NK-92 (cell line): ENCODE measurements around the gene SLC22A2.
"Not testable (repeated sequence)": the region's sequence is repeated elsewhere in the genome, so short reads cannot be mapped to it uniquely, and the experiment has no call there.

ENCODE experiments used
- DNase-seq: peaks from one replicate; lab custom pipeline; 2025; ENCODE audit not compliant: unreplicated experiment; lab: John Stamatoyannopoulos, UW

The SLC22A2 gene

GRCh38 chr6:160258346-160259142, at the start of gene SLC22A2:
Gene SLC22A2, minus strand, starts transcription at chr6:160258821. Its CDS starts 64 bp downstream, at chr6:160258757.
- no peak for DNase-seq

DNA sequence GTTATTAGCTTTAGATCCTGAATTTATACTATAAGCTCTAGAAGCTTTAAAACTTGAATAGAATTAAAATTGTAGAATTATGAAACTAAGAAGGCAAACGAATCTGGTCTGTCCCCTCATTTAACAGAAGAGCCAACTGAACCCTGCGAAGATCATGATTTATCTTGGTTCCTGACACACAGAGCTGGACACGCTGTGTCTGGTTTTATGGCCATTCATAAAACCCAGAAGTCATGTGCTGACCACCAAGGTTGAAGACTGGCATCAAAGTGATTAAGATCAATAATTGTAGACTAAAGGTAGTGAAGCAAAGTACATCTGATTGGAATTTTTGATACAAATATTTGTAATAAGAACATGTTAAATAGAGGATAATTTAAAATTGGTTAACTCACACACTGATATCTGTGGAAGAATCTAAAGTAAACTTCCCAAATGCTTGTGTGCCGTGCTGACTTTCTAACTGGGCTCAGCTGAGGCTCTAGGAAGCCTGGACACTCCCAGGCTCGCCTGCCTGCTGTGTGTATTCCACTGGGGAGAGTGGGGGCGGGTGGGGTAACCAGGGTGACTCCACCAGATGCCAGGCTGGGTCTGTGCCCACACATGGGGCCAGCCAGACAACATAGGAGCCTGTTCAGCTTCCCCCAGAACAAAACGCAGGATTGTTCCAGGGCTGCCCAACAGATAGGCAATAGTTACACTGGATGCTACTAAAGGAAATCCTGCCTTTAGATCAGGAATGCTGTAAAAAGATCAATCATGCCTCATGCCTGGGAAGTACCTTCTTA, 47.5 kb upstream of the SLC22A2 start:
- DNase-seq = no peak

DNA sequence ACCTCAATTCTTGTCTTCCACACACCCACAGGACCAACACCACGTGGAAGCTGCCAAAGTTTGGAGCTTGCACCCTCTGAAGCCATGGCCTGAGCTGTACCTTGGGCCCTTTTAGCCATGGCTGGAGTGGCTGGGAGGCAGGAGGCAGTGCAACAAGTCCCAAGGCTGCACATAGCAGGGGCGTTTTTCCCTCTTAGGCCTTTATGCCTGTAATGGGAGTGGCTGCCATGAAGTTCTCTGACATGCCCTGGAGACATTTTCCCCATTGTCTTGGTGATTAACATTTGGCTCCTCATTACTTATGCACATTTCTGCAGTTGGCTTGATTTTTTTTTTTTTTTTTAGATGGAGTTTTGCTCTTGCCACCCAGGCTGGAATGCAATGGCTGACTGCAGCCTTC, 45.2 kb upstream of the SLC22A2 start:
- DNase-seq = no peak

DNA sequence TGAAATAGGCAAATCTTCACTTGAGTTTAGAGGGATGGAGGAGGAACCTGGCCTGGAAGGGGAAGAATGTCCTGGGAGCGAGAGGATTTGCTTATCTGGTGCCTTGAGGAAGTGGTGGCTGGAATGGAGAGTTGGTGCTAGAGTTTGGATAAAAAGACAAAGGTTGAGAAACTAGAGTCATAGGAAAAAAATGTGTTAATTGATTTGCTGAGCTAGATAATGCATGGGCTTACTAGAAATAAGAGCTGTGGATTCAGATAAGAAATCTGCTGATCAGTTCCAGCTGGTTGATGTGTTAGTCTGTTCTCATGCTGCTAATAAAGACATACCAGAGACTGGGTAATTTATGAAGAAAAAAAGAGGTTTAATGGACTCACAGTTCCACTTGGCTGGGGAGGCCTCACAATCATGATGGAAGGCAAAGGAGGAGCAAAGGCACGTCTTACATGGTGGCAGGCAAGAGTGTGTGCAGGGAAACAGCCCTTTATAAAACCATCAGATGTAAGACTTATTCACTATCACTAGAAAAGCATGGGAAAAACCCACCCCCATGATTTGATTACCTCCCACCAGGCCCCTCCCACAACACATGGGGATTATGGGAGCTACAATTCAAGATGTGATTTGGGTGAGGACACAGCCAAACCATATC, 43.9 kb upstream of the SLC22A2 start:
- DNase-seq = not testable (repeated sequence)

- DNase-seq = no peak
These were observed 42.7 kb upstream of the SLC22A2 start for GRCh38 chr6:160301339-160301738.

- DNase-seq = no peak
These were observed 41.6 kb upstream of the SLC22A2 start for GRCh38 chr6:160300076-160300695.

GRCh38 chr6:160299559-160299958, 40.9 kb upstream of the SLC22A2 start:
- no peak for DNase-seq

GRCh38 chr6:160298121-160298520, 39.5 kb upstream of the SLC22A2 start:
- DNase-seq = no peak

DNA sequence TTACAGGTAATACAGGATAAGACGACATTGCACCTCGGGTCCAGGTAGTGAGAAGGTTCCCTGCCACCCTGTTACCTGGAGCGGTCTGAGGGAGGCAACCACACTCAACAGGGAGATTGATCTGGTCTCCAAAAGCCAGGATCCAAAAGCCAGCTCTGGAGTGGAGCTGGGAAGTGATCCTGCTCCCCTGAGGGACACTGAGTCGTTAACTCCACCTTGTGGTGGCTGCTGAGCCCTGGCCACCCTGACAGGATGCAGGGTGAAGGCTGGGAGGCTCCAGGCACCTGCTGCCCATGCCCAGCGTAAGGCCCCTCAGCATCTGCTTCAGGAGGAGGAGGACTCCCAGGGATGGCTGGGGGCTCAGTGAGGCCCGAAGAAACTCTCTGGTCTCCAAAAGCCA, 38.7 kb upstream of the SLC22A2 start:
- no peak for DNase-seq

- no peak for DNase-seq
These were observed 35.2 kb upstream of the SLC22A2 start for GRCh38 chr6:160293844-160294243.

DNA sequence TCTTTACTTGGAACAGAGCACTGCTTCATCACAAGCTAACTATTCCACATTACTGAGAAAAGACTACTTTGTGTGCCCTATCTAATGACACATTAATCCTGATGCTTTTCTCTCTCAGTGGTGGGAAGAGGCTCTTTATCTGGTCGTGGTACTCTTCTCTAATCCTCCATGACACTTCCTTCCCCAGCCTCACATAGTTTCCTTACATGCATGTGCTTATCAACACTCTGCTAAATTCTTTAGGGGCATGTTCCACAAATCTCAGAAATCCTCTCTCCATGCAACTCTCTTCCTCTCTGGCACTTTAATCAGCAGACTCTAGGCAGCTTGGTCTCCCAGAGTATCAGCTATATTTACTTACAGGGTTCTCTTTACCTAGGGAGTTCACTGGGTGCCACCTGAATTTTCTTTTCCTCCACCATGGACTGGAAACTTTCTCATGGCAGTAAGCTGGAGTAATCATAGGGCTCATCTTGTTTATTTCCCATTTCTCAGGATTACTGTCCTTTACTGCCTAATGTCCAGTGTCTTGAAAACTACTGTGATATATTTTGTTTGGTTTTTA, 27.0 kb upstream of the SLC22A2 start:
- DNase-seq = no peak

- no peak for DNase-seq
These were observed 26.0 kb upstream of the SLC22A2 start for GRCh38 chr6:160284575-160284974.

- no peak for DNase-seq
These were observed 23.8 kb upstream of the SLC22A2 start for GRCh38 chr6:160282444-160282843.

DNA sequence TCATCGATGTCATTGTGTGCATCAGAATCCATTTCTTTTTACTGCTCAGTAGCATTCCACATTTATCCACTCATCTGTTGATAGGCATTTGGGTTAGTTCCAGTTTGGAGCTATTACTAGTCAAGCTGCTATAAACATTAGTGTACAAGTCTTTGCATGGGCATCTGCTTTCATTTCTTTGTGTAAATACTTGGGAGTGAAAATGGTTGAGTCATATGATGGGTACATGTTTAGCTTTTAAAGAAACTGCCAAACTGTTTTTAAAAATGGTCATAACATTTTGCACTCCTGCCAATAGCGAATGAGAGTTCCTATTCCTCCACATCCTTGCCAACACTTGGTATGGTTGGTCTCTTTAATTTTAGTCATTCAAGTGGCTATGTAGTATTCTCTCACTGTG, 21.2 kb upstream of the SLC22A2 start:
- no peak for DNase-seq

GRCh38 chr6:160278786-160279310, 20.2 kb upstream of the SLC22A2 start:
- no peak for DNase-seq

DNA sequence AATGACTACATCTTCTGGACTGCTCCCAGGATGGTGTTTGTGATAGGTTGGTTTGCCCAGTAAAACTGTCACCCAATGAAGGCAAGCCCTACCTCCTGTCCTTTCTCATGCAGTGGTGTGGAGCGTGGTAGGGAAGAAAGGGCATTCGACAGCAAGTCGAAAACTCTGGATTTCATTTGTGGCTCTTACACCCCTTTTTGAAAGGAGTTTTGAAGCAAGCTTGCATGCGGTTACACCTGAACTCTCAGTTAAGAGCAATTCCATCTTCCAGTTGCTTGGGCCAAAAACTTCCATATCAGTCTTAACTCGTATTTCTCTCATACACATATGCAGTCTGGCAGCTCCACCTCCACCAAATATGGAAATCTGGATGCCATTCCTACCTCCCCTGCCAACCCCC, 19.7 kb upstream of the SLC22A2 start:
- DNase-seq = no peak

GRCh38 chr6:160277546-160277945, 18.9 kb upstream of the SLC22A2 start:
- no peak for DNase-seq

DNA sequence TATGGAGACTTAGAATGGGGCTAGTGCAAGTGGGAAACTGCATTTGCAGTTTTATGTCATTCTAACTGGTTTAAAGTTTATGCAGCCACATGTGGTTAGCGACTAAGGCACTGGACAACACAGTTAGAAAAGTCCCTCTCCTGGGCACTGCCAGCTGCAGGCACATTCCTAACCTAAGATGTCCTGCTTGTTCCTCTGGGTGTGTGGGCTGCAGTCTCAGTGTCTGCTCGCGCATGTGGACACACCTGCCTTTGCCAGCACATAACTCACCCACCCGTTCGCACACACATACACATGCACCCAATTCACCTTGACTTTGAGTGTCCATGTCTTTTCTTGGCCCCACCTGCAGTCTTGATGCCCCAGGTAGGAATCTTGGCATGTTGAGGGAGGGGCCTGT, 18.5 kb upstream of the SLC22A2 start:
- DNase-seq = no peak

GRCh38 chr6:160276126-160276525, 17.5 kb upstream of the SLC22A2 start:
- DNase-seq = no peak

GRCh38 chr6:160275511-160276003, 16.9 kb upstream of the SLC22A2 start:
- no peak for DNase-seq
